Measurements from ENCODE around the gene VWA5B1.

DNA sequence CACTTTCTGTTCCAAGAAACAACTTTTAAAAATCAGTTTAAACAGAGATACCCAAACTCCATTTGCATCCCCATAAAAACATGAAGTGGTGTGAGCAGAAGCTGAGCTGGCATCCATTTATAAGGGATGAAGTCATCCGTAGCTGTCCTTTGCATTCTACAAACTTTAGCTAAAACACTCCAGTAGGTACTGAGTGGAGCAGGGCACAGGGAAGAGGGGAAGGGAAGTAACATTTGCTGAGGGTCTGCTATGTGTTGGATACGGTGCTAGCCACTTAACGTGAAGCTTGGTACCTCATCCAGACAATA lies 32.9 kb downstream of the VWA5B1 start:
- TF ChIP-seq, protein P1, sequence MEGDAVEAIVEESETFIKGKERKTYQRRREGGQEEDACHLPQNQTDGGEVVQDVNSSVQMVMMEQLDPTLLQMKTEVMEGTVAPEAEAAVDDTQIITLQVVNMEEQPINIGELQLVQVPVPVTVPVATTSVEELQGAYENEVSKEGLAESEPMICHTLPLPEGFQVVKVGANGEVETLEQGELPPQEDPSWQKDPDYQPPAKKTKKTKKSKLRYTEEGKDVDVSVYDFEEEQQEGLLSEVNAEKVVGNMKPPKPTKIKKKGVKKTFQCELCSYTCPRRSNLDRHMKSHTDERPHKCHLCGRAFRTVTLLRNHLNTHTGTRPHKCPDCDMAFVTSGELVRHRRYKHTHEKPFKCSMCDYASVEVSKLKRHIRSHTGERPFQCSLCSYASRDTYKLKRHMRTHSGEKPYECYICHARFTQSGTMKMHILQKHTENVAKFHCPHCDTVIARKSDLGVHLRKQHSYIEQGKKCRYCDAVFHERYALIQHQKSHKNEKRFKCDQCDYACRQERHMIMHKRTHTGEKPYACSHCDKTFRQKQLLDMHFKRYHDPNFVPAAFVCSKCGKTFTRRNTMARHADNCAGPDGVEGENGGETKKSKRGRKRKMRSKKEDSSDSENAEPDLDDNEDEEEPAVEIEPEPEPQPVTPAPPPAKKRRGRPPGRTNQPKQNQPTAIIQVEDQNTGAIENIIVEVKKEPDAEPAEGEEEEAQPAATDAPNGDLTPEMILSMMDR (conservative IDR thresholded peaks at IDR 0.05) = no peak
- no peak for TF ChIP-seq ZFX (IDR thresholded peaks at IDR 0.05)
